Measurements from ENCODE around the gene PKDREJ. TPM values are rescaled to one million over a fixed set of nuclear protein-coding genes. Genes with fewer than 3 reads are reported as not detected.

PKDREJ gene
- total RNA-seq, 1 donor from 2014 or later: not detected

- Mint-ChIP-seq H3K9me3 (ENCODE audit: unreplicated experiment) (no peaks in the 10 kb centered on the region), H3K36me3 (ENCODE audit: low read depth, unreplicated experiment) (peaks cover 9% of the 10 kb centered on the region), H3K27ac (ENCODE audit: unreplicated experiment) (no peak overlapping the region), H3K4me1 (ENCODE audit: unreplicated experiment) (peaks cover 6% of the 10 kb centered on the region), H3K4me3 (ENCODE audit: unreplicated experiment) (no peak overlapping the region), H3K27me3 (ENCODE audit: unreplicated experiment) (peaks cover 2% of the 10 kb centered on the region)
- no peak for DNase-seq (ENCODE audit: low spot score)
- no peak for TF ChIP-seq CTCF (IDR thresholded peaks at IDR 0.05; ENCODE audit: unreplicated experiment)
Observed at GRCh38 chr22:46303347-46303965, 40.3 kb upstream of the PKDREJ start.

DNA sequence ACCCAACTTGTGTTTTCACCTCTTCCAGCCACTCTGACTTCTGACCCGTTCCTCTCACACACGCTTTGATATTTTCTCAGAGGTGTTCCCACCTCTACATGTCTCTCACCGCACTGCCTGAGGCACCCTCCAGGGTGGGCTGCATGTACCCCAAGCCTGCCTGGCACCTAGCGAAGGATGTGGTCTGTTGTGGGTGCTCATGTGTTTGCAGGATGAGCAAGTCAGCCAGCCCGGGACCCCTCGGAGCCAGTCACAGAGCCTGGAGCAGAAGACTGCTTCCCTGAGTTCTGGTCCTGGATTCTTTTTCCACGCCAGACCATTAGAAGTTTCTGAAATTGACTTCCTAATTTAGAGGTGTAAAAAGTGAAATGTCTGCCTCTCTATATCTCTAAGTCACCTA, 37.3 kb upstream of the PKDREJ start:
- Mint-ChIP-seq H3K4me3 (ENCODE audit: unreplicated experiment) (no peak overlapping the region), H3K27me3 (ENCODE audit: unreplicated experiment) (peaks cover 2% of the 10 kb centered on the region), H3K27ac (ENCODE audit: unreplicated experiment) (no peak overlapping the region), H3K9me3 (ENCODE audit: unreplicated experiment) (no peaks in the 10 kb centered on the region), H3K4me1 (ENCODE audit: unreplicated experiment) (peaks cover 12% of the 10 kb centered on the region), H3K36me3 (ENCODE audit: low read depth, unreplicated experiment) (peaks cover 9% of the 10 kb centered on the region)
- no peak for TF ChIP-seq CTCF (IDR thresholded peaks at IDR 0.05; ENCODE audit: unreplicated experiment)
- DNase-seq (ENCODE audit: low spot score): no peak

DNA sequence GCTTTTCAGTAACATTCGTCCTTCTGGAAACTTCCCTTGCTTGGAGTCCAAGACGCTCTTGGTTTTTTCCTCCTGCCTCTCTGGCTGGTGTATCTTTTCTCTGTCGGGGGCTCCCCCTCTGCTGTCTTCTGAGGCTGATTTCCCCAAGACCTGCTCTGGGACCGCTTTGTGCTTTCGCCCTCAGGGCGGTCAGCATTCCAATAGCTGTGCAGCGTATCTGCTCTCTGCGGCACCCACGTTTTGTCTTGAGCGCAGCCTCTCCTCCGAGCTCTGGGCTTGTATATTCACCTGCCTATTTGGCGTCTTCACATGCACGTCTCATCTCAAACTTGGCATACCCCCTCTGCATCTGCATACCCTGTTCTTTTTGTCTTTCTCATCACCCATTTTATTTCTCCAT, 36.0 kb upstream of the PKDREJ start:
- Mint-ChIP-seq H3K4me3 (ENCODE audit: unreplicated experiment) (peak overlapping the region; percentile 56), H3K36me3 (ENCODE audit: low read depth, unreplicated experiment) (peaks cover 12% of the 10 kb centered on the region)

GRCh38 chr22:46297151-46297812, 34.1 kb upstream of the PKDREJ start:
- H3K27ac Mint-ChIP-seq (ENCODE audit: unreplicated experiment): peak overlapping the region; percentile 2
- peak; percentile 35 for DNase-seq (ENCODE audit: low spot score)

More for the DNA sequence above, 36.0 kb upstream of the PKDREJ start:
- Mint-ChIP-seq H3K27me3 (ENCODE audit: unreplicated experiment) (peaks cover 4% of the 10 kb centered on the region), H3K4me1 (ENCODE audit: unreplicated experiment) (peaks cover 13% of the 10 kb centered on the region), H3K9me3 (ENCODE audit: unreplicated experiment) (no peaks in the 10 kb centered on the region), H3K27ac (ENCODE audit: unreplicated experiment) (no peak overlapping the region)
- no peak for TF ChIP-seq CTCF (IDR thresholded peaks at IDR 0.05; ENCODE audit: unreplicated experiment)
- DNase-seq (ENCODE audit: low spot score): no peak

More at GRCh38 chr22:46297151-46297812, 34.1 kb upstream of the PKDREJ start:
- Mint-ChIP-seq H3K4me1 (ENCODE audit: unreplicated experiment) (peaks cover 13% of the 10 kb centered on the region), H3K36me3 (ENCODE audit: low read depth, unreplicated experiment) (peaks cover 21% of the 10 kb centered on the region), H3K27me3 (ENCODE audit: unreplicated experiment) (peaks cover 5% of the 10 kb centered on the region), H3K9me3 (ENCODE audit: unreplicated experiment) (no peaks in the 10 kb centered on the region), H3K4me3 (ENCODE audit: unreplicated experiment) (peak overlapping the region; percentile 87)
- TF ChIP-seq CTCF (IDR thresholded peaks at IDR 0.05; ENCODE audit: unreplicated experiment): no peak
